Mesendoderm (in vitro differentiated cells): ENCODE results near the gene NDST1.

ENCODE experiments used
- DNase-seq: peaks from one replicate; pipeline ENCODE4 v3.0.0; 2013
- H2AK5ac ChIP-seq: 2 replicates; pipeline ENCODE4 v1.6.1; 2013; ENCODE audit warnings: low read length, inconsistent platforms
- H2BK120ac ChIP-seq: 2 replicates; pipeline ENCODE4 v1.6.1; 2013; ENCODE audit warnings: low read depth, mild to moderate bottlenecking, low read length, moderate library complexity, mixed read lengths
- H2BK15ac ChIP-seq: replicated peaks from 2 replicates; pipeline ENCODE4 v1.6.1; 2013; ENCODE audit warnings: low read depth, mild to moderate bottlenecking, moderate library complexity
- H2BK5ac ChIP-seq: 2 replicates; pipeline ENCODE4 v1.6.1; 2013; ENCODE audit warnings: low read length, inconsistent platforms
- H3K18ac ChIP-seq: 2 replicates; pipeline ENCODE4 v1.6.1; 2013; ENCODE audit warnings: mild to moderate bottlenecking, low read length, mixed read lengths
- H3K23ac ChIP-seq: one replicate; pipeline ENCODE4 v1.6.1; 2013; ENCODE audit warnings: low read length
- H3K27ac ChIP-seq: 2 replicates; pipeline ENCODE4 v1.5.1; 2013; ENCODE audit warnings: low read depth, mild to moderate bottlenecking, inconsistent platforms, low read length, moderate library complexity
- H3K27me3 ChIP-seq: 2 replicates; pipeline ENCODE4 v1.6.1; 2013; ENCODE audit warnings: low read length, control low read depth, mild to moderate bottlenecking, inconsistent platforms; ENCODE audit not compliant: insufficient read depth, poor library complexity
- H3K36me3 ChIP-seq: 2 replicates; pipeline ENCODE4 v1.6.1; 2013; ENCODE audit warnings: low read length, inconsistent platforms; ENCODE audit not compliant: control insufficient read depth, insufficient read depth
- H3K4ac ChIP-seq: one replicate; pipeline ENCODE4 v1.6.1; 2013; ENCODE audit warnings: low read depth, mild to moderate bottlenecking, low read length, moderate library complexity
- H3K4me1 ChIP-seq: 2 replicates; pipeline ENCODE4 v1.6.1; 2013; ENCODE audit warnings: low read depth, low read length, inconsistent platforms; ENCODE audit not compliant: control insufficient read depth
- H3K4me2 ChIP-seq: 2 replicates; pipeline ENCODE4 v1.6.1; 2013; ENCODE audit warnings: low read length
- H3K4me3 ChIP-seq: 2 replicates; pipeline ENCODE4 v1.5.1; 2013; ENCODE audit warnings: mild to moderate bottlenecking, low read length
- H3K56ac ChIP-seq: one replicate; pipeline ENCODE4 v1.6.1; 2013; ENCODE audit warnings: low read length
- H3K79me1 ChIP-seq: 2 replicates; pipeline ENCODE4 v1.6.1; 2013; ENCODE audit warnings: low read length, inconsistent platforms
- H3K79me2 ChIP-seq: 2 replicates; pipeline ENCODE4 v1.6.1; 2013; ENCODE audit warnings: mild to moderate bottlenecking, low read length; ENCODE audit not compliant: control insufficient read depth, insufficient read depth
- H3K9ac ChIP-seq: 2 replicates; pipeline ENCODE4 v1.6.1; 2013; ENCODE audit warnings: low read length, inconsistent platforms
- H4K5ac ChIP-seq: one replicate; pipeline ENCODE4 v1.6.1; 2013; ENCODE audit warnings: low read length
- H4K8ac ChIP-seq: one replicate; pipeline ENCODE4 v1.6.1; 2013; ENCODE audit warnings: low read depth, mild to moderate bottlenecking, control low read depth, low read length, moderate library complexity
- WGBS: extraction: QIAGEN DNeasy Blood & Tissue Kit; methylation state at CpG from one replicate; pipeline ENCODE4 v1.1.7; 2013; ENCODE audit warnings: low lambda C conversion rate, missing lambda C conversion rate; ENCODE audit not compliant: insufficient coverage; ENCODE audit errors: extremely low coverage; 5-methylcytosine and 5-hydroxymethylcytosine counted together

Gene NDST1

DNA sequence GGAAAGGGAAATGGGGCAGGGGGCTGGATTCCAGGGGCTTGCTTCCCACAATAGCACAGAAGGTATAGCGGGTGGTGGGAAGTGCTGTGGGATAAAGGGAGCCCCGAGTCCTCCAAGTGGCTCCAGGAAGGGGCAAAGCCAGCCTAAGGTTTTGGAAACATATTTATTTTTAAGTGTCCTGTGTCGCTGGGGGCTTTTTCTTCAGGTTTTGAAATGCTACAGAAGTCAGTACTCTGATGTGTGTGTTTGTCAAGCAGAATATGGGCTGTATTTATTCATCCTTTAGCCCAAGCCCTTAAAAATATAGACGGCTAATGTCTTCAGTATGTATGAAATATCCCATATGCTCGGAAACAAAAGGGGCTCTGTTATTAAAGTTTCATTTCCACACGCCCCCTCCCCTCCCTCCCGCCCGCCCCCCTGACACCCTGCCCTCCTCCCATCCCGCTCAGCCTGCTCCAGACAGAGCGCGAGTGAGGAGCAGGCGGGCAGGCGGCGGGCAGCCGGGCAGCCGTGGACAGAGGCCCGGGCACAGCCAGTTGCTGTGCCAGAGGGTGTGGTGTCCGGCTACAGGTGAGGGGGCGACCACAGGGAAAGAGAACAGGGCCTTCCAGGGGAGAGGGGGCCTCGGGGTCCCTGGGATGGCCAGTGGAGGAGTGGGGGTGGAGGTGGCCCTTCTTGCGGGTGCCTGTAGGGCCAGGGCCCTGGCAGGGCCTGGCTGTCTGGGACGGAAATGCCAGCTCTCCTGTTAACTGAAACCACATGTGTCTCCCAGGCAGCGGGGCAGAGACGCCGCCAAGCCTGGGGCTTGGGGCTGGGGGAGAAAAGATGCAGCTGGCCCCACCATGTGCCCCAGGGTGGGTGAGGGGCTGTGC, 92.9 kb downstream of the NDST1 start:
- no peak overlapping the region for H3K4ac ChIP-seq
- no CpG with 5 or more reads among the region's 25 CpGs for WGBS
- H3K79me1 ChIP-seq: no peaks in the 10 kb centered on the region
- H2BK5ac ChIP-seq: no peak overlapping the region
- H3K4me2 ChIP-seq: no peak overlapping the region
- H3K9ac ChIP-seq: no peak overlapping the region
- H4K8ac ChIP-seq: no peak overlapping the region
- no peak for DNase-seq
- H3K36me3 ChIP-seq: no peaks in the 10 kb centered on the region
- H3K18ac ChIP-seq: no peak overlapping the region
- H2AK5ac ChIP-seq: no peak overlapping the region
- H2BK15ac ChIP-seq: no peak overlapping the region
- H3K4me3 ChIP-seq: no peak overlapping the region
- H3K23ac ChIP-seq: no peak overlapping the region
- no peaks in the 10 kb centered on the region for H3K27me3 ChIP-seq
- no peak overlapping the region for H4K5ac ChIP-seq
- no peaks in the 10 kb centered on the region for H3K79me2 ChIP-seq
- H3K4me1 ChIP-seq: peaks cover 7% of the 10 kb centered on the region
- H3K27ac ChIP-seq: no peak overlapping the region
- no peak overlapping the region for H3K56ac ChIP-seq
- H2BK120ac ChIP-seq: no peak overlapping the region

DNA sequence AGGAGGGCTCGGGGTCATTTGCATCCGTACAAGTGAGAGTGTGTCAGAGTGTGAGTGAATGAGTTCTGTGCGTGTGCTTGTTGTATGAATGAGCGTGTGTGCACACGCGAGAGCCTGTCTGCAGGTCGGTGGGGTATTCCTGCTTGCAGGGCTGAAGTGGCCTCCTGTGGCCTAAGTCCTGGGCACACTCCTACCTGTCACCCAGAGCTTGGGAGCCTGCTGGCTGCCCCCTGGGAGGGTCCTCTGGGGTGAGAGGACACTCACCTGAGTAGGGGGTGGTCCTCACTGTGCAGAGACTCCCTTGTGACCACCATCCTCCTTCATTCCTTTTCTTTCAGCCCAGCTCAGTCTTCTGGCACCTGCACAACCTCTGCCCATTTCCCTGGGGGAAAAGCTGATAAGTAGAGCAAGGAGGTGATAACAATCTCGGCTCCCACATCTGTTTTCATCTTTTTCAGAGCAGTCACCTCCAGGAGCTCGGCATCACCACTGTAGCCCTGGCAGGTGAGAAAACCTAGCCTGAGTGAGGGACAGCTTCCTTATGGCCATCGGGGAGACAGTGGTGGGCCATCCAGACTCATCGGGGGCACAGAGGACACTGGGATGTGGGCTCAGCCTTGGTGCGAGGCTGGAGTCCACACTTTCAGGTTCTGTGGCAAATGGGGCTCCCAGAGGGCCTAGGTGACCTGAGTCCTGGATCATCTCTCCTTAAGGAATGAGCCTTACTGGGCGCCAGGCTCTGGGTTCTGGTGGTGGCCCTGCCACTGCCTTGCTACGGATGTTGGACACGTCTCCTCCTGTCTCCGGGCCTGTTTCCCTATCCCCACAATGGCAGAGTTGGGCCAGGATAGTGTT, 93.8 kb downstream of the NDST1 start:
- no peak for DNase-seq
- no peak overlapping the region for H3K18ac ChIP-seq
- H3K4me1 ChIP-seq: peaks cover 2% of the 10 kb centered on the region
- no peak overlapping the region for H3K56ac ChIP-seq
- no peak overlapping the region for H3K4me3 ChIP-seq
- H4K5ac ChIP-seq: no peak overlapping the region
- H3K9ac ChIP-seq: no peak overlapping the region
- no CpG with 5 or more reads among the region's 16 CpGs for WGBS
- no peak overlapping the region for H2BK5ac ChIP-seq
- no peaks in the 10 kb centered on the region for H3K79me2 ChIP-seq
- H2AK5ac ChIP-seq: no peak overlapping the region
- no peak overlapping the region for H2BK120ac ChIP-seq
- no peak overlapping the region for H3K4me2 ChIP-seq
- no peak overlapping the region for H3K4ac ChIP-seq
- H2BK15ac ChIP-seq: no peak overlapping the region
- no peak overlapping the region for H4K8ac ChIP-seq
- no peaks in the 10 kb centered on the region for H3K36me3 ChIP-seq
- no peaks in the 10 kb centered on the region for H3K79me1 ChIP-seq
- no peaks in the 10 kb centered on the region for H3K27me3 ChIP-seq
- no peak overlapping the region for H3K23ac ChIP-seq
- no peak overlapping the region for H3K27ac ChIP-seq

DNA sequence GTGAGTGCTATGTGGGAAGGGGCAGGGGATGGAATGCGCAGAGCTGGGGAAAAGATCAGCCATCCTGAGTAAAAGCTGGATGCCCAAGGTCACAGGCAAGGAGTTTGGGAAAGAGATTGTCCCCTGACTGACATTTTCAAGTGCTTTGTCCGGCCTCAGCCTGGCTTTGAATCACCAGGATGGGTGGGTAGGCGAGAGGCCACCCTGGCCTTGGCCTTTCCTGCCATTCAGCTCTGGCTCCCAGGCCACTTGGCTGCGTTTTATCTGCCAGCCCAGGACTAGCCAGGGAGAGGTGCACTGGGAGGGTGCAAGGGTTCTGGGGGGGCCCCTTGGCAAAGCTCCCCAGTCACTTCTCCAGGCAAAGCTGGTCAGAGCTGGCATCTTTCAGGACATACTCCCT, 95.1 kb downstream of the NDST1 start:
- Histone ChIP-seq H3K4me1 (no peaks in the 10 kb centered on the region), H2BK120ac (no peak overlapping the region), H3K27ac (no peak overlapping the region), H3K79me1 (no peaks in the 10 kb centered on the region), H3K23ac (no peak overlapping the region), H2AK5ac (no peak overlapping the region), H2BK5ac (no peak overlapping the region), H4K8ac (no peak overlapping the region), H2BK15ac (no peak overlapping the region), H4K5ac (no peak overlapping the region), H3K4me3 (no peak overlapping the region), H3K27me3 (no peaks in the 10 kb centered on the region), H3K36me3 (no peaks in the 10 kb centered on the region), H3K4ac (no peak overlapping the region), H3K56ac (no peak overlapping the region), H3K4me2 (no peak overlapping the region), H3K79me2 (no peaks in the 10 kb centered on the region), H3K9ac (no peak overlapping the region), H3K18ac (no peak overlapping the region)
- WGBS: no CpG with 5 or more reads among the region's 4 CpGs
- DNase-seq: no peak

DNA sequence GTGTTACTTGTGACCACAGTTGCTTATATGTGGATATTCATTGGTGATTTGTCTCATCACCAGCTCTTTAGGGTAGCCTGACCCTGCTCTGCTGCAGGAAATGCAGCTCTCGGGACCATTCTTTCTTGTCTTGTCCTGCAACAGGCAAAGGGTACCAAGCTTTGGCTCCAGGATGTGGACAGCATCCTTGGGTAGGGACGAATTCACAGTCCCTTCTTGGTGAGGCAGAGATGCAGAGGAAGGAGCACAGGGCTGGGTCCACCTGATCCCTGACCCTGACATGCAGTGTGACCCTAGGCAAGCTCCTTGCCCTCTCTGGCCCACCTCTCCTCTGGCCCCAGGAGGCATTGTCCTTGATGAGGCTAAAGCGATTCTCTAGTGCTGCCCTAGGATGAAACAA, 95.6 kb downstream of the NDST1 start:
- Histone ChIP-seq H3K36me3 (no peaks in the 10 kb centered on the region), H3K4me1 (no peaks in the 10 kb centered on the region), H3K4me3 (no peak overlapping the region), H3K79me2 (no peaks in the 10 kb centered on the region), H2BK120ac (no peak overlapping the region), H2BK15ac (no peak overlapping the region), H2BK5ac (no peak overlapping the region), H4K8ac (no peak overlapping the region), H2AK5ac (no peak overlapping the region), H3K18ac (no peak overlapping the region), H3K9ac (no peak overlapping the region), H3K27me3 (no peaks in the 10 kb centered on the region), H3K23ac (no peak overlapping the region), H3K4ac (no peak overlapping the region), H3K79me1 (no peaks in the 10 kb centered on the region), H3K27ac (no peak overlapping the region), H3K4me2 (no peak overlapping the region), H4K5ac (no peak overlapping the region), H3K56ac (no peak overlapping the region)
- WGBS: no CpG with 5 or more reads among the region's 3 CpGs
- no peak for DNase-seq

DNA sequence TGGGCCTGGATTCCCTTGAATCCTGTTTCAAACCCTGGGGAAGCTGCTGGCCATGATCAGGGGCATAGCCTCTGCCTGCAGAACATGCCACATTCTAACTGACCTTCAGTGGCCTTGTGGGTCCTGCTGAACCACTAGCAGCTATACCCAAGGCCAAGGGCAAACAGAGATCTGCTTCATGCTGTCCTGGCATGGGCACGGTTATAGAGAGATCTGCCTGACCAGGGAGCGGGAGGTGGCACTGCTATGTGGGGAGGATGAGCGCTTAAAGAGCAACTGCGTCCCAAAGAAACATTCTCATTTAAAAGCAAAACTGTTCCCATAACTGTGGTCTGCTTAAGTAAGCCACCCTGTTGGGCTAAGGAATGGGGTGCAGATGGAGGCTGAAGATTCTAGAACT, 96.1 kb downstream of the NDST1 start:
- Histone ChIP-seq H3K4me2 (no peak overlapping the region), H3K18ac (no peak overlapping the region), H3K79me2 (no peaks in the 10 kb centered on the region), H3K27me3 (no peaks in the 10 kb centered on the region), H3K4me3 (no peak overlapping the region), H3K4ac (no peak overlapping the region), H4K8ac (no peak overlapping the region), H2BK120ac (no peak overlapping the region), H3K36me3 (no peaks in the 10 kb centered on the region), H3K23ac (no peak overlapping the region), H2AK5ac (no peak overlapping the region), H3K9ac (no peak overlapping the region), H4K5ac (no peak overlapping the region), H3K4me1 (no peaks in the 10 kb centered on the region), H2BK15ac (no peak overlapping the region), H3K56ac (no peak overlapping the region), H3K27ac (no peak overlapping the region), H3K79me1 (no peaks in the 10 kb centered on the region), H2BK5ac (no peak overlapping the region)
- WGBS: no CpG with 5 or more reads among the region's 4 CpGs
- DNase-seq: no peak
